ENCODE measurements around the gene IL2RA. TPM values are rescaled to one million over a fixed set of nuclear protein-coding genes. Genes with fewer than 3 reads are reported as not detected.

Gene IL2RA
- total and polyA plus RNA-seq, 2 donors (not counting 3 experiments of a cell fraction or from before 2014, with no cell fraction given): not detected

GRCh38 chr10:6064119-6064518, 2.0 kb upstream of the IL2RA start:
- no TSS peak for BruUV-seq (replicated peaks)
- no peak overlapping the region for H3K9ac ChIP-seq (replicated peaks; ENCODE audit: extremely low read depth, insufficient read depth, low read length)
- no peak overlapping the region for H3K27ac ChIP-seq (ENCODE audit: insufficient read depth, low read depth, low read length)
- TF ChIP-seq MAX (IDR thresholded peaks at IDR 0.05; ENCODE audit: insufficient read depth, insufficient read length) (no peak), CTCF (IDR thresholded peaks at IDR 0.05; ENCODE audit: extremely low read depth in 1 of 2, insufficient read depth in 1 of 2, low read depth in 1 of 2, low read length in 2 of 2) (no peak), JUN (IDR thresholded peaks at IDR 0.05; ENCODE audit: borderline replicate concordance, insufficient read depth, insufficient read length, low read depth) (no peak), POLR2AphosphoS5 (IDR thresholded peaks at IDR 0.05; ENCODE audit: insufficient read depth, low read depth, low read length) (no peak), POLR2A (IDR thresholded peaks at IDR 0.05; ENCODE audit: low read depth, low read length) (no peak), MYC (IDR thresholded peaks at IDR 0.05; ENCODE audit: low read depth, low read length) (no peak)
- no peaks in the 10 kb centered on the region for H3K79me2 ChIP-seq (ENCODE audit: control insufficient read depth, insufficient read depth, low read length)
- H3K36me3 ChIP-seq (ENCODE audit: control insufficient read depth in 2 of 2, extremely low read depth in 1 of 2, insufficient read depth in 2 of 2, low read length in 2 of 2): no peaks in the 10 kb centered on the region
- ChIA-PET POLR2A (no interaction called here), CTCF (no interaction called here)
- no peaks in the 10 kb centered on the region for H3K4me1 ChIP-seq (ENCODE audit: control insufficient read depth, extremely low read depth, insufficient read depth, low read length)
- dilution Hi-C loops (cut with MboI; ENCODE audit: extremely low pct_ligation_motif_present, low sequenced_read_pairs) (no loop called here), intact Hi-C loops (cut with micrococcal nuclease) (no loop called here)
- no peaks in the 10 kb centered on the region for H4K20me1 ChIP-seq (replicated peaks; ENCODE audit: control insufficient read depth, extremely low read depth, insufficient read depth, low read length)
- H3K9me1 ChIP-seq (replicated peaks; ENCODE audit: control insufficient read depth, extremely low read depth, insufficient read depth, low read length): no peaks in the 10 kb centered on the region
- FAIRE-seq (no peak), DNase-seq (ENCODE audit: low read depth, low spot score) (no peak)
- H3K4me3 ChIP-seq (replicated peaks in 1 of 3; ENCODE audit: insufficient read depth in 1 of 3, low read depth in 1 of 3, low read length in 3 of 3): no peak overlapping the region
- H3K27me3 ChIP-seq (ENCODE audit: control insufficient read depth in 2 of 2, insufficient read depth in 2 of 2, low read length in 2 of 2): peaks cover 0 to 1% of the 10 kb centered on the region in 2 experiments
- no peak overlapping the region for H3K4me2 ChIP-seq (ENCODE audit: insufficient read depth, low read length)
- no peak overlapping the region for H2AFZ ChIP-seq (ENCODE audit: low read depth, low read length)
- H3K9me3 ChIP-seq (replicated peaks; ENCODE audit: control insufficient read depth, insufficient read depth, low read length): no peaks in the 10 kb centered on the region

- no peak overlapping the region for H3K9ac ChIP-seq (replicated peaks; ENCODE audit: extremely low read depth, insufficient read depth, low read length)
- TF ChIP-seq GATA2 (IDR thresholded peaks at IDR 0.05; ENCODE audit: insufficient read depth, insufficient read length, low read depth, low read length): no peak
- no peak for TF ChIP-seq JUN (IDR thresholded peaks at IDR 0.05; ENCODE audit: borderline replicate concordance, insufficient read depth, insufficient read length, low read depth)
- TF ChIP-seq FOS (IDR thresholded peaks at IDR 0.05; ENCODE audit: borderline replicate concordance, insufficient read depth, low read length): no peak
- TF ChIP-seq MAX (IDR thresholded peaks at IDR 0.05; ENCODE audit: insufficient read depth, insufficient read length): no peak
- no peak for TF ChIP-seq MYC (IDR thresholded peaks at IDR 0.05; ENCODE audit: low read depth, low read length)
- no peak for TF ChIP-seq POLR2AphosphoS5 (IDR thresholded peaks at IDR 0.05; ENCODE audit: insufficient read depth, low read depth, low read length)
- TF ChIP-seq POLR2A (IDR thresholded peaks at IDR 0.05; ENCODE audit: low read depth, low read length): no peak
- TF ChIP-seq EZH2 (IDR thresholded peaks at IDR 0.05; ENCODE audit: borderline replicate concordance, low read depth, low read length, severe bottlenecking): no peak
- TF ChIP-seq CTCF (IDR thresholded peaks at IDR 0.05; ENCODE audit: extremely low read depth in 1 of 2, insufficient read depth in 1 of 2, low read depth in 1 of 2, low read length in 2 of 2): no peak
- no peak overlapping the region for H3K4me2 ChIP-seq (ENCODE audit: insufficient read depth, low read length)
- H3K9me3 ChIP-seq (replicated peaks; ENCODE audit: control insufficient read depth, insufficient read depth, low read length): no peaks in the 10 kb centered on the region
- no peak for FAIRE-seq
- no TSS peak for BruUV-seq (replicated peaks)
- no peak for DNase-seq (ENCODE audit: low read depth, low spot score)
- ChIA-PET CTCF (no interaction called here), POLR2A (no interaction called here)
- no peak overlapping the region for H3K27ac ChIP-seq (ENCODE audit: insufficient read depth, low read depth, low read length)
- no peaks in the 10 kb centered on the region for H3K36me3 ChIP-seq (ENCODE audit: control insufficient read depth in 2 of 2, extremely low read depth in 1 of 2, insufficient read depth in 2 of 2, low read length in 2 of 2)
- intact Hi-C loops (cut with micrococcal nuclease) (no loop called here), dilution Hi-C loops (cut with MboI; ENCODE audit: extremely low pct_ligation_motif_present, low sequenced_read_pairs) (no loop called here)
- H3K27me3 ChIP-seq (ENCODE audit: control insufficient read depth in 2 of 2, insufficient read depth in 2 of 2, low read length in 2 of 2): peaks cover 0 to 5% of the 10 kb centered on the region in 2 experiments
- no peak overlapping the region for H3K4me3 ChIP-seq (replicated peaks in 1 of 3; ENCODE audit: insufficient read depth in 1 of 3, low read depth in 1 of 3, low read length in 3 of 3)
- no peaks in the 10 kb centered on the region for H3K79me2 ChIP-seq (ENCODE audit: control insufficient read depth, insufficient read depth, low read length)
- H3K4me1 ChIP-seq (ENCODE audit: control insufficient read depth, extremely low read depth, insufficient read depth, low read length): no peaks in the 10 kb centered on the region
- H2AFZ ChIP-seq (ENCODE audit: low read depth, low read length): no peak overlapping the region
- no peaks in the 10 kb centered on the region for H4K20me1 ChIP-seq (replicated peaks; ENCODE audit: control insufficient read depth, extremely low read depth, insufficient read depth, low read length)
- no peaks in the 10 kb centered on the region for H3K9me1 ChIP-seq (replicated peaks; ENCODE audit: control insufficient read depth, extremely low read depth, insufficient read depth, low read length)
Observed at GRCh38 chr10:6061056-6061455, 1.1 kb downstream of the IL2RA start.

Measured in endothelial cell of umbilical vein (primary cell).